Fibroblast of the aortic adventitia (primary cell): ENCODE measurements around the gene HDAC11. TPM values are rescaled to one million over a fixed set of nuclear protein-coding genes. Genes with fewer than 3 reads are reported as not detected.

Source experiments
- DNase-seq: peaks from one replicate; pipeline ENCODE4 v3.0.0-alpha.2; 2010; ENCODE audit warnings: low read depth
- H3K4me3 ChIP-seq: 2 replicates; pipeline ENCODE4 v1.5.1; 2011; ENCODE audit warnings: low read depth, mild to moderate bottlenecking, control low read depth, low read length, moderate library complexity
- CTCF ChIP-seq: IDR thresholded peaks from 2 replicates; pipeline ENCODE4 v1.5.1; 2011; ENCODE audit warnings: mild to moderate bottlenecking, low read length, control low read depth, inconsistent platforms; ENCODE audit not compliant: insufficient read depth
- total RNA-seq: library from RNA; depleted of rRNA; stranded (reverse); fragments of >200 nt; gene quantifications from 2 replicates; pipeline ENCODE4 v1.2.3, GENCODE V29; 2012; ENCODE audit warnings: low replicate concordance

The HDAC11 gene
- total RNA-seq, 1 donor: 5.2 TPM

DNA sequence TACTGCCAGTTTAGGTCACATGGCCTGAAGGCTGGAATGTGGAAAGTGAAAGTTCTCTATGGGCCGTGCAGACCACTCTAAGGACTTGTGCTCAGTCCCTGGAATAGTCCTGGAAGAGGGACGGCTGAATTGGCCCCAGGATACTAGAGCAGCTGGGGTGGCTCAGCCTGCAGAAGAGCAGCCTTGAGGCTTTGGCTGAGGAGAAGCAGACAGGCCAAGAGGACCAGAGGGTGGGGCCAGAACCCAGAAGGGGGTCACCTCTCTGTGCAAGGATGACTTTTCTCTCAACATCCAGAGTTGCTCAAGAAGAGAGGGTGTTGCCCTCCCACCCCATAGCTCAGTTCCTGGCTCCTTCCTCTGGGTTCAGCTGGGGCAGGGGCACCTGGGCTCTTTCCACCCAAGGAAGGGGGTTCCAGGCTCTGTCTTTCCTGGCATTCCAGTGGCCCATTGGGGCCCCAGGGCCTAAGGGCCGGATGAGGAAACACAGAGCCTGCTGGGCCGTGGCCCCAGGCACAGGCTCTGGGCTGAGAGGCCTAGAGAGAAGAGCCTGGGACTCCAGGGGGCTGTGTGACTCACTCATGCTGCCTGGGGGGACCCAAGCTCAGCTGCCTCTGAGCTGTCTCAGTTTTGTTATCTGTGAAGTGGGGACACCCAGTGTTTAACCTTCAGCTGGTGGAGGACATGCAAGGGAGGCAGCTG lies 60.3 kb downstream of the HDAC11 start:
- H3K4me3 ChIP-seq: no peak overlapping the region
- no peak for TF ChIP-seq CTCF
- peak; percentile 55 for DNase-seq

DNA sequence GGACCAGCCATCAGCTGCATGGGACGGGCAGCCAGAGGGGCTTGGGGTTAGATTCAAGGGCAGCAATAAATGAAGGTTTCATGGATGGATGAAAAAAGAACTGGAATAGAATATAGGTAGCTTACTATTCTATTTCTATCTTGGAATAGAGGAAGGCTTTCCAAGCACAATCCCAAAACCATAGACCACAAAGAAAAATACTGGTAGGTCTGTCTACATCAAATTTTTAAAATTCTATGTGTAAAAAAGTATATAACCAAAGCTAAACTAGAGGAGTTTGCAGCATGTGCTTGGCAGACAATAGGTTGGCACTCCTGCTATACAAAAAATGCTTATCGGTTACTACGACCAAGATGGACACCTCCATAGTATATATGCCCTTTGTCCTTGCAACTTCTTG lies 61.6 kb downstream of the HDAC11 start:
- peak; percentile 65 for DNase-seq
- no peak for TF ChIP-seq CTCF
- no peak overlapping the region for H3K4me3 ChIP-seq

GRCh38 chr3:13542142-13542541 lies 62.0 kb downstream of the HDAC11 start:
- H3K4me3 ChIP-seq: no peak overlapping the region
- DNase-seq: no peak
- no peak for TF ChIP-seq CTCF

DNA sequence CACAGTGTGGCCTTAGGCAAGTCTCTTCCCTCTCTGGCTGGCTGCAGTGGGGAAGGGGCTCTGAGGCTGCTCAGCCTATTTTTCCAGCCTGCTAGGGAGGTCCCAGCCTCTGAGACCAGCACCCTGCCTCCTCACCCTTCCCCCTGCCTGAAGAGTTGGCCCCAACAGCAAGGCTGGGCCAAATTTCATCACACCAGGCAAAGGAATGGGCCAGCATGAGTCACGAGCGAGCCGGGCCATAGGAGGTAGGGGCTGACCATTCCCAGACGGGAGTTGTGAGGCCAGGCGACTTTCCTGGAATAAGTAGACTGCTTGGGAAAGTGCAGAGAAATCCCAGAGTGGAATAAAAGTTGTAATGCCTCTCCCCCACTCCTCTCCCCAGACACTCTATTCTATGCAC lies 63.1 kb downstream of the HDAC11 start:
- peak; percentile 98 for DNase-seq
- H3K4me3 ChIP-seq: no peak overlapping the region
- no peak for TF ChIP-seq CTCF

DNA sequence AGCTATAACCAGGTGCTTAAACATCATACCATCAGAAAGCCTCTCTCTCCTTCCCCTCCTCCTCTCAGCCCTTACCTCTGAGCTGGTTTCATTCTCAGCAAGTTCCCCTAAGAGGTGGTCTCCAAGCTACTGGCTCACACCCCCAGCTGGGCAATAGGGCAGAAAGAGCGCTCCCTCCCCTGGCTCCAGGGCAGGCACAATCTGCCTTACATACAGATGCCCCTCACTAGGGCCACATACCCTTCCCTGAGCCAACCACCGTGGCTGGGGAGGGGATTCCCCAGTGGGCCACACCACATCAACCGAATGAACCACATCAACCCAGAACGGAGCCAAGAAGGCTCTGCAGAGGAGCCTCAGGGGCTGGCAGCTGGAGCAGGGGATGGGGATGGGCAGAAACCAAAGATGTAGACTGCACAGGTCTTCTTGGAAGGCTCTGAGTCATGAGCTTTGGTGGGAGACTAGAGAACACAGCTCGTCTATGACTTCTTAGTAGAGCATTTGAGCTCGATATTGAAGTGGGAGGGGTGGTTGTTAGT lies 64.3 kb downstream of the HDAC11 start:
- H3K4me3 ChIP-seq: no peak overlapping the region
- DNase-seq: peak; percentile 96
- TF ChIP-seq CTCF: no peak

DNA sequence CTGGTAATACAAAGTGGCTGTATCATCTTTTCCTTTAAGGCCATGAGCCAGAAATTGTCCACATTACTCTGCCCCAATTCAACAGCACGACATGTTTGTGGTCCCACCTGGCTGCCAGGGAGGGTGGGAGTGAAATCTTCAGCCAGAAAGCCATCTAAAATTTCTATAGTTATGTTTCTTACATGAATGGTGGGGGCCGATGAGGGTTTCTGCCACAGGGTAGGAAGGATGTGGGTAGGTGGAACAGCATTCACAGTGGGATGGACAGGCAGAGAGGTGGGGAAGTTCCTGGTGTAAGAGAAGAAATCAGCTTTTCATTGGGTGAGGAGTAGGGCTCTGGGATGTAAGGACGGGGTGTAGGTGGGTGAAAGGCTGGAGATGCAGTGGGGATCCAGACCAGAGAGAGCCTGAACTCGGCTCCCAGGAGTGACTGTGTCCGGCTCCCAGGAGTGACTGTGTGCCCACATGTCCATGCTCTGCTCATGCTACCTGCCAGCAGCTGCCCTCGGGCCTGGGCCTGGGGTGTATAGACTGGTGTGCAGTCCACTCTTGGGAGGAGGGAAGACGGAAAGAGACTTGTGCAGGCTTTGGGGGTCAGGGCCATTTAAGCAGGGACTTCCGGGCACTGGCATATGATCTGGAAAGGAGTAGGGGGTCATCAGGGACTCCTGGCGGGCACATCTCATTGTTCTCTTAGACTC lies 65.0 kb downstream of the HDAC11 start:
- no peak overlapping the region for H3K4me3 ChIP-seq
- TF ChIP-seq CTCF: no peak
- DNase-seq: no peak
